MCF 10A (cell line): ENCODE results near the gene SCUBE3. TPM values are rescaled to one million over a fixed set of nuclear protein-coding genes. Genes with fewer than 3 reads are reported as not detected.

ENCODE experiments used
- BruUV-seq: library from RNA; stranded (reverse); fragments of 400-500 nt; replicated peaks from 2 replicates; lab custom pipeline; 2021; lab: Mats Ljungman, UMichigan
- CTCF ChIA-PET: fragments of 300-600 bp; sonication (Branson Sonifier 250); formaldehyde crosslinking; extraction: SDS; loops from one replicate; lab custom pipeline; 2021; ENCODE audit warnings: antibody characterized with exemption, inconsistent platforms; lab: Yijun Ruan, JAX
- POLR2A ChIA-PET: fragments of 300-600, 350-650 bp; sonication (Branson Sonifier 250); formaldehyde crosslinking; extraction: SDS; loops from one replicate; lab custom pipeline; 2020; ENCODE audit warnings: antibody characterized with exemption, inconsistent platforms; lab: Yijun Ruan, JAX
- DNase-seq: peaks from one replicate; pipeline ENCODE4 v3.0.0-alpha.2; 2018; ENCODE audit not compliant: unreplicated experiment
- H3K27ac Mint-ChIP-seq: one replicate; pipeline ENCODE4 v1.8.0; 2022; ENCODE audit warnings: mild to moderate bottlenecking, low read depth, mixed read lengths; ENCODE audit not compliant: unreplicated experiment
- H3K27me3 Mint-ChIP-seq: one replicate; pipeline ENCODE4 v1.8.0; 2022; ENCODE audit warnings: mixed read lengths; ENCODE audit not compliant: insufficient read depth, unreplicated experiment
- H3K36me3 Mint-ChIP-seq: one replicate; pipeline ENCODE4 v1.8.0; 2022; ENCODE audit warnings: mild to moderate bottlenecking, moderate library complexity, mixed read lengths; ENCODE audit not compliant: insufficient read depth, unreplicated experiment
- H3K4me1 Mint-ChIP-seq: one replicate; pipeline ENCODE4 v1.8.0; 2022; ENCODE audit warnings: mixed read lengths; ENCODE audit not compliant: insufficient read depth, unreplicated experiment
- H3K4me3 Mint-ChIP-seq: one replicate; pipeline ENCODE4 v1.8.0; 2022; ENCODE audit warnings: mild to moderate bottlenecking, moderate library complexity, mixed read lengths; ENCODE audit not compliant: unreplicated experiment
- H3K9me3 Mint-ChIP-seq: one replicate; pipeline ENCODE4 v1.8.0; 2022; ENCODE audit warnings: mixed read lengths; ENCODE audit not compliant: unreplicated experiment
- intact Hi-C: fragments of 100-400 bp; cut with micrococcal nuclease; formaldehyde crosslinking; loops from 2 replicates; pipeline ENCODE4 v1.14.1; 2022
- total RNA-seq: library from RNA; stranded (reverse); gene quantifications from 2 replicates; pipeline ENCODE4 v1.2.3, GENCODE V29; 2022
- TF ChIP-seq, protein P1 (sequence below): fragments of 200-600 bp; IDR thresholded peaks from one replicate; pipeline ENCODE4 v1.8.0; 2022; ENCODE audit warnings: antibody characterized with exemption, mild to moderate bottlenecking; ENCODE audit not compliant: unreplicated experiment

The SCUBE3 gene
- total RNA-seq, 1 experiment from 2014 or later, result not detected

GRCh38 chr6:35166116-35166515, 47.6 kb upstream of the SCUBE3 start:
- CTCF ChIA-PET, result no interaction called here
- POLR2A ChIA-PET, result interaction anchor here (0.7 to 0.8 kb wide), 2 partner anchors 14 to 42 kb away, joined by 3 read pairs; no protein-coding TSS in a partner anchor
- H3K27ac Mint-ChIP-seq, result peak overlapping the region; percentile 80
- H3K36me3 Mint-ChIP-seq, result no peaks in the 10 kb centered on the region
- DNase-seq, result no peak
- TF ChIP-seq, protein P1, sequence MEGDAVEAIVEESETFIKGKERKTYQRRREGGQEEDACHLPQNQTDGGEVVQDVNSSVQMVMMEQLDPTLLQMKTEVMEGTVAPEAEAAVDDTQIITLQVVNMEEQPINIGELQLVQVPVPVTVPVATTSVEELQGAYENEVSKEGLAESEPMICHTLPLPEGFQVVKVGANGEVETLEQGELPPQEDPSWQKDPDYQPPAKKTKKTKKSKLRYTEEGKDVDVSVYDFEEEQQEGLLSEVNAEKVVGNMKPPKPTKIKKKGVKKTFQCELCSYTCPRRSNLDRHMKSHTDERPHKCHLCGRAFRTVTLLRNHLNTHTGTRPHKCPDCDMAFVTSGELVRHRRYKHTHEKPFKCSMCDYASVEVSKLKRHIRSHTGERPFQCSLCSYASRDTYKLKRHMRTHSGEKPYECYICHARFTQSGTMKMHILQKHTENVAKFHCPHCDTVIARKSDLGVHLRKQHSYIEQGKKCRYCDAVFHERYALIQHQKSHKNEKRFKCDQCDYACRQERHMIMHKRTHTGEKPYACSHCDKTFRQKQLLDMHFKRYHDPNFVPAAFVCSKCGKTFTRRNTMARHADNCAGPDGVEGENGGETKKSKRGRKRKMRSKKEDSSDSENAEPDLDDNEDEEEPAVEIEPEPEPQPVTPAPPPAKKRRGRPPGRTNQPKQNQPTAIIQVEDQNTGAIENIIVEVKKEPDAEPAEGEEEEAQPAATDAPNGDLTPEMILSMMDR, result no peak
- H3K9me3 Mint-ChIP-seq, result peaks cover 8% of the 10 kb centered on the region
- H3K4me3 Mint-ChIP-seq, result no peak overlapping the region
- no peaks in the 10 kb centered on the region for H3K27me3 Mint-ChIP-seq
- peaks cover 8% of the 10 kb centered on the region for H3K4me1 Mint-ChIP-seq
- no TSS peak for BruUV-seq
- intact Hi-C loops, result no loop called here

DNA sequence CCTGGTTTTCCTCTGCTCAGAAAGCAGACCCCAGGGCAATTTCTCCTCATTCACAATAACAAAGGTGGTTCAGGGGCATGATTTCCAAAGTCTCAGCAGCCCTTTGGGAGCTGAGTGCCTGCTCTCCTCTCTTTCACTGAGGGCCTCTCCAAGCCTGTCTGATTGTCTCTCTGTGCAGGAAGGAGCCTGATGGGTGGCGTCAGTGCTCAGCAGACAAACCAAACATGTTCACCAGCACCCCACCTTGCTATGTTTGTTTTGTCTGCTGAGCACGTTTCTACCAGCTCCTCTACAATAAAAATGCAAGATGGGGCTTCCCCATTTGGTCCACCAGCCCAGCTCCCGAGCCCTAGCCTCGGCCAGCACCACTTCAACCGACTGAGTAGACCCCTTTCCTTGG, 47.2 kb upstream of the SCUBE3 start:
- peaks cover 8% of the 10 kb centered on the region for H3K4me1 Mint-ChIP-seq
- intact Hi-C loops, result no loop called here
- no peaks in the 10 kb centered on the region for H3K36me3 Mint-ChIP-seq
- no peak overlapping the region for H3K4me3 Mint-ChIP-seq
- ChIA-PET CTCF (no interaction called here), POLR2A (interaction anchor here (0.8 kb wide), 1 partner anchor 13 kb away, joined by 3 read pairs; no protein-coding TSS in a partner anchor)
- TF ChIP-seq, protein P1, result no peak
- peaks cover 8% of the 10 kb centered on the region for H3K9me3 Mint-ChIP-seq
- no TSS peak for BruUV-seq
- no peaks in the 10 kb centered on the region for H3K27me3 Mint-ChIP-seq
- no peak overlapping the region for H3K27ac Mint-ChIP-seq
- no peak for DNase-seq

- intact Hi-C loops, result no loop called here
- H3K36me3 Mint-ChIP-seq, result no peaks in the 10 kb centered on the region
- H3K4me1 Mint-ChIP-seq, result peaks cover 8% of the 10 kb centered on the region
- DNase-seq, result no peak
- H3K9me3 Mint-ChIP-seq, result peaks cover 8% of the 10 kb centered on the region
- ChIA-PET POLR2A (no interaction called here), CTCF (interaction anchor here (0.6 kb wide), 1 partner anchor 577 kb away, joined by 3 read pairs; no protein-coding TSS in a partner anchor)
- BruUV-seq, result no TSS peak
- no peaks in the 10 kb centered on the region for H3K27me3 Mint-ChIP-seq
- TF ChIP-seq, protein P1, result no peak
- no peak overlapping the region for H3K4me3 Mint-ChIP-seq
- no peak overlapping the region for H3K27ac Mint-ChIP-seq
These were observed 46.3 kb upstream of the SCUBE3 start for GRCh38 chr6:35167505-35167904.

GRCh38 chr6:35168461-35168861, 45.3 kb upstream of the SCUBE3 start:
- Mint-ChIP-seq H3K27ac (no peak overlapping the region), H3K36me3 (no peaks in the 10 kb centered on the region), H3K27me3 (no peaks in the 10 kb centered on the region), H3K4me1 (peaks cover 16% of the 10 kb centered on the region), H3K4me3 (no peak overlapping the region), H3K9me3 (peaks cover 8% of the 10 kb centered on the region)
- intact Hi-C loops, result no loop called here
- DNase-seq, result no peak
- ChIA-PET CTCF (no interaction called here), POLR2A (no interaction called here)
- no TSS peak for BruUV-seq
- TF ChIP-seq, protein P1, result no peak
